GM12878 (cell line): ENCODE results near the gene MLPH. TPM values are rescaled to one million over a fixed set of nuclear protein-coding genes. Genes with fewer than 3 reads are reported as not detected.

Source experiments
- CBX5 ChIP-seq: sonication (generic); IDR thresholded peaks from 2 replicates; pipeline ENCODE4 v1.6.1; 2016; ENCODE audit warnings: low read depth, moderate library complexity, mild to moderate bottlenecking, inconsistent platforms
- CEBPB ChIP-seq, 2 experiments: fragments of 150-350 bp in 1 of 2; IDR thresholded peaks; 2 replicates each; pipeline ENCODE4 v1.6.1; 2012 to 2014; ENCODE audit warnings: low read depth in 2 of 2, low read length in 2 of 2, borderline replicate concordance in 1 of 2, inconsistent platforms in 1 of 2
- CREM ChIP-seq: IDR thresholded peaks from 2 replicates; pipeline ENCODE4 v1.6.1; 2014; ENCODE audit warnings: antibody characterized with exemption, low read depth
- HDAC2 ChIP-seq: fragments of 200-600 bp; sonication (generic); IDR thresholded peaks from 2 replicates; pipeline ENCODE4 v1.6.1; 2017
- MEF2A ChIP-seq: IDR thresholded peaks from 2 replicates; pipeline ENCODE4 v1.6.1; 2011; ENCODE audit warnings: low read depth, mild to moderate bottlenecking, low read length, moderate library complexity; ENCODE audit not compliant: insufficient read depth
- NFYA ChIP-seq: IDR thresholded peaks from 2 replicates; pipeline ENCODE4 v1.6.1; 2011; ENCODE audit warnings: low read depth, mild to moderate bottlenecking, low read length, improper control_type of control experiment, borderline replicate concordance
- PAX5 ChIP-seq: IDR thresholded peaks from 2 replicates; pipeline ENCODE4 v1.6.1; 2011; ENCODE audit warnings: low read depth, low read length, borderline replicate concordance
- TBL1XR1 ChIP-seq: IDR thresholded peaks from 2 replicates; pipeline ENCODE4 v1.6.1; 2012; ENCODE audit warnings: low read depth, low read length, improper control_type of control experiment
- polyA plus RNA-seq, 11 experiments: library from polyadenylated mRNA; depleted of rRNA in 4 of 11; unstranded in 6 of 11; stranded (reverse) in 5 of 11; fragments of >200 nt; fragmentation: Nextera tagmentation in 4 of 11; fragmentation: Illumina TruSeq in 1 of 11; extraction: Ambion mirVana in 4 of 11; extraction: Trizol in 1 of 11; gene quantifications; 1 replicate in 1 of 11; 2 replicates in 10 of 11; pipeline versions ENCODE4 v1.2.1 to v1.2.3, GENCODE V29; 2011 to 2016; ENCODE audit warnings: inconsistent platforms in 2 of 11, missing spikeins in 2 of 11, low read depth in 1 of 11
- total RNA-seq, 4 experiments: library from RNA; depleted of rRNA in 3 of 4; stranded (reverse); fragments of >200 nt in 3 of 4; fragmentation: Illumina TruSeq in 1 of 4; extraction: Trizol in 1 of 4; gene quantifications; 2 replicates each; pipeline versions ENCODE4 v1.2.1 to v1.2.3, GENCODE V29; 2013 to 2021
- TF ChIP-seq, protein P1 (sequence below): fragments of 450-650 bp; formaldehyde crosslinking; IDR thresholded peaks from 2 replicates; pipeline ENCODE4 v1.5.0; 2022; ENCODE audit warnings: mild to moderate bottlenecking, missing genetic modification characterization
- TF ChIP-seq, protein P2 (sequence below): fragments of 450-650 bp; IDR thresholded peaks from 2 replicates; pipeline ENCODE4 v1.6.1; 2017; ENCODE audit warnings: low read depth, mild to moderate bottlenecking, moderate library complexity
- TF ChIP-seq, protein P3 (sequence below): IDR thresholded peaks from 2 replicates; pipeline ENCODE4 v1.6.1; 2011; ENCODE audit warnings: mild to moderate bottlenecking, low read depth, low read length, moderate library complexity; ENCODE audit not compliant: insufficient replicate concordance
- TF ChIP-seq, protein P4 (sequence below): fragments of 450-650 bp; IDR thresholded peaks from 2 replicates; pipeline ENCODE4 v1.6.1; 2017; ENCODE audit warnings: antibody characterized with exemption, mild to moderate bottlenecking, moderate library complexity

The MLPH gene
- total and polyA plus RNA-seq, 10 of the 15 experiments (the other 5 are each of a cell fraction or from before 2014, with no cell fraction given): 0.16 to 0.85 TPM; not detected in 8

DNA sequence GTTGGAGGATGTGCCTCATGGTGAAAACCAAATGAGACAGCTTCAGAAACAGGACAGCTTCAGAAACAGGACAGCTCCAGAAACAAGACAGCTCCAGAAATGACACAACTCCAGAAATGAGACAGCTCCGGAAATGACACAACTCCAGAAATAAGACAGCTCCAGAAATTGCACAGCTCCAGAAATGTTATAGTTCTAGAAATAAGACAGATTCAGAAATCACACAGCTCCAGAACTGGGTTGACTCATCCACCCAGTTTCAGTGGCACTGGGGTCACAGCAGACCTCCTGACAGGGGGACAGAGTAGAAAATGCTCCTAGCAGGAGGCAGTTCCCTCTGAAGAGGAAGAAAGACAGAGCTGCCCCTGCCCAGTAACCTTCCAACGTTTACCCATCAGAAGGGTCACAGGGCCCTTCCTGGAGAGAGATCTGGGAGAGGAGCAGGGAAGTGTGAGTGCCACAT is 46.2 kb upstream of the MLPH start (continued):
- TF ChIP-seq, protein P1, sequence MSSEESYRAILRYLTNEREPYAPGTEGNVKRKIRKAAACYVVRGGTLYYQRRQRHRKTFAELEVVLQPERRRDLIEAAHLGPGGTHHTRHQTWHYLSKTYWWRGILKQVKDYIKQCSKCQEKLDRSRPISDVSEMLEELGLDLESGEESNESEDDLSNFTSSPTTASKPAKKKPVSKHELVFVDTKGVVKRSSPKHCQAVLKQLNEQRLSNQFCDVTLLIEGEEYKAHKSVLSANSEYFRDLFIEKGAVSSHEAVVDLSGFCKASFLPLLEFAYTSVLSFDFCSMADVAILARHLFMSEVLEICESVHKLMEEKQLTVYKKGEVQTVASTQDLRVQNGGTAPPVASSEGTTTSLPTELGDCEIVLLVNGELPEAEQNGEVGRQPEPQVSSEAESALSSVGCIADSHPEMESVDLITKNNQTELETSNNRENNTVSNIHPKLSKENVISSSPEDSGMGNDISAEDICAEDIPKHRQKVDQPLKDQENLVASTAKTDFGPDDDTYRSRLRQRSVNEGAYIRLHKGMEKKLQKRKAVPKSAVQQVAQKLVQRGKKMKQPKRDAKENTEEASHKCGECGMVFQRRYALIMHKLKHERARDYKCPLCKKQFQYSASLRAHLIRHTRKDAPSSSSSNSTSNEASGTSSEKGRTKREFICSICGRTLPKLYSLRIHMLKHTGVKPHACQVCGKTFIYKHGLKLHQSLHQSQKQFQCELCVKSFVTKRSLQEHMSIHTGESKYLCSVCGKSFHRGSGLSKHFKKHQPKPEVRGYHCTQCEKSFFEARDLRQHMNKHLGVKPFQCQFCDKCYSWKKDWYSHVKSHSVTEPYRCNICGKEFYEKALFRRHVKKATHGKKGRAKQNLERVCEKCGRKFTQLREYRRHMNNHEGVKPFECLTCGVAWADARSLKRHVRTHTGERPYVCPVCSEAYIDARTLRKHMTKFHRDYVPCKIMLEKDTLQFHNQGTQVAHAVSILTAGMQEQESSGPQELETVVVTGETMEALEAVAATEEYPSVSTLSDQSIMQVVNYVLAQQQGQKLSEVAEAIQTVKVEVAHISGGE (CRISPR knock-in tag): no peak
- TF ChIP-seq TBL1XR1: peak; percentile 66; the same call in 1 of the 2 replicates
- TF ChIP-seq, protein P2, sequence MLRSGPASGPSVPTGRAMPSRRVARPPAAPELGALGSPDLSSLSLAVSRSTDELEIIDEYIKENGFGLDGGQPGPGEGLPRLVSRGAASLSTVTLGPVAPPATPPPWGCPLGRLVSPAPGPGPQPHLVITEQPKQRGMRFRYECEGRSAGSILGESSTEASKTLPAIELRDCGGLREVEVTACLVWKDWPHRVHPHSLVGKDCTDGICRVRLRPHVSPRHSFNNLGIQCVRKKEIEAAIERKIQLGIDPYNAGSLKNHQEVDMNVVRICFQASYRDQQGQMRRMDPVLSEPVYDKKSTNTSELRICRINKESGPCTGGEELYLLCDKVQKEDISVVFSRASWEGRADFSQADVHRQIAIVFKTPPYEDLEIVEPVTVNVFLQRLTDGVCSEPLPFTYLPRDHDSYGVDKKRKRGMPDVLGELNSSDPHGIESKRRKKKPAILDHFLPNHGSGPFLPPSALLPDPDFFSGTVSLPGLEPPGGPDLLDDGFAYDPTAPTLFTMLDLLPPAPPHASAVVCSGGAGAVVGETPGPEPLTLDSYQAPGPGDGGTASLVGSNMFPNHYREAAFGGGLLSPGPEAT: no peak
- TF ChIP-seq HDAC2: no peak
- no peak for TF ChIP-seq NFYA
- TF ChIP-seq, protein P3, sequence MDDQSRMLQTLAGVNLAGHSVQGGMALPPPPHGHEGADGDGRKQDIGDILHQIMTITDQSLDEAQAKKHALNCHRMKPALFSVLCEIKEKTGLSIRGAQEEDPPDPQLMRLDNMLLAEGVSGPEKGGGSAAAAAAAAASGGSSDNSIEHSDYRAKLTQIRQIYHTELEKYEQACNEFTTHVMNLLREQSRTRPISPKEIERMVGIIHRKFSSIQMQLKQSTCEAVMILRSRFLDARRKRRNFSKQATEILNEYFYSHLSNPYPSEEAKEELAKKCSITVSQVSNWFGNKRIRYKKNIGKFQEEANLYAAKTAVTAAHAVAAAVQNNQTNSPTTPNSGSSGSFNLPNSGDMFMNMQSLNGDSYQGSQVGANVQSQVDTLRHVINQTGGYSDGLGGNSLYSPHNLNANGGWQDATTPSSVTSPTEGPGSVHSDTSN: no peak
- TF ChIP-seq CREM: peak; percentile 68
- TF ChIP-seq CEBPB (IDR thresholded peaks at IDR 0.05; ENCODE audit: borderline replicate concordance in 1 of 2, low read depth in 2 of 2, low read length in 2 of 2): 0 out of 4 replicates have a peak, but pooled peaks of 1 of the 2 experiments have one; percentile 33
- TF ChIP-seq, protein P4, sequence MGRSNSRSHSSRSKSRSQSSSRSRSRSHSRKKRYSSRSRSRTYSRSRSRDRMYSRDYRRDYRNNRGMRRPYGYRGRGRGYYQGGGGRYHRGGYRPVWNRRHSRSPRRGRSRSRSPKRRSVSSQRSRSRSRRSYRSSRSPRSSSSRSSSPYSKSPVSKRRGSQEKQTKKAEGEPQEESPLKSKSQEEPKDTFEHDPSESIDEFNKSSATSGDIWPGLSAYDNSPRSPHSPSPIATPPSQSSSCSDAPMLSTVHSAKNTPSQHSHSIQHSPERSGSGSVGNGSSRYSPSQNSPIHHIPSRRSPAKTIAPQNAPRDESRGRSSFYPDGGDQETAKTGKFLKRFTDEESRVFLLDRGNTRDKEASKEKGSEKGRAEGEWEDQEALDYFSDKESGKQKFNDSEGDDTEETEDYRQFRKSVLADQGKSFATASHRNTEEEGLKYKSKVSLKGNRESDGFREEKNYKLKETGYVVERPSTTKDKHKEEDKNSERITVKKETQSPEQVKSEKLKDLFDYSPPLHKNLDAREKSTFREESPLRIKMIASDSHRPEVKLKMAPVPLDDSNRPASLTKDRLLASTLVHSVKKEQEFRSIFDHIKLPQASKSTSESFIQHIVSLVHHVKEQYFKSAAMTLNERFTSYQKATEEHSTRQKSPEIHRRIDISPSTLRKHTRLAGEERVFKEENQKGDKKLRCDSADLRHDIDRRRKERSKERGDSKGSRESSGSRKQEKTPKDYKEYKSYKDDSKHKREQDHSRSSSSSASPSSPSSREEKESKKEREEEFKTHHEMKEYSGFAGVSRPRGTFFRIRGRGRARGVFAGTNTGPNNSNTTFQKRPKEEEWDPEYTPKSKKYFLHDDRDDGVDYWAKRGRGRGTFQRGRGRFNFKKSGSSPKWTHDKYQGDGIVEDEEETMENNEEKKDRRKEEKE: no peak
- peak; percentile 87 for TF ChIP-seq MEF2A
- peak; percentile 36; the same call in 1 of the 2 replicates for TF ChIP-seq PAX5
- TF ChIP-seq CBX5: no peak
- TF ChIP-seq, all 136 proteins: peak for 23
